ENCODE measurements around the gene PSIP1.

- TF ChIP-seq CTCF (conservative IDR thresholded peaks at IDR 0.05; ENCODE audit: low read depth, low read length) (no peak), EZH2 (IDR thresholded peaks at IDR 0.05; ENCODE audit: borderline replicate concordance, low read depth, low read length, poor library complexity, severe bottlenecking) (no peak)
Observed at GRCh38 chr9:15501803-15502202, 9.0 kb downstream of the PSIP1 start.
